K562 (cell line): ENCODE measurements around the gene SLC39A12. TPM values are rescaled to one million over a fixed set of nuclear protein-coding genes. Genes with fewer than 3 reads are reported as not detected.

Experiments
- ATAC-seq: fragments of 200-7000 bp; cut with Tn5 transposase; 3 replicates; pipeline ENCODE4 v1.9.1; 2020; ENCODE audit warnings: moderate library complexity
- BruUV-seq: library from RNA; stranded (reverse); fragments of 400-500 nt; replicated peaks from 2 replicates; lab custom pipeline; 2021; lab: Mats Ljungman, UMichigan
- CTCF ChIA-PET: fragments of 300-600 bp; formaldehyde crosslinking; extraction: SDS; loops from one replicate; lab custom pipeline; 2021; ENCODE audit warnings: low intra/inter-chr PET ratio; lab: Yijun Ruan, JAX
- POLR2A ChIA-PET: fragments of 300-600, 350-650 bp; sonication (Branson Sonifier 250); formaldehyde crosslinking; extraction: SDS; loops from one replicate; lab custom pipeline; 2021; ENCODE audit warnings: antibody characterized with exemption, inconsistent platforms; lab: Yijun Ruan, JAX
- DNase-seq, 4 experiments: peaks; one replicate each; pipeline versions ENCODE4 v3.0.0 to v3.0.0-alpha.2; 2011 to 2018; ENCODE audit warnings: low spot score in 3 of 4, mixed read lengths in 3 of 4; ENCODE audit errors: extremely low read depth in 1 of 4
- FAIRE-seq: peaks from 2 replicates; lab custom pipeline; 2011; peaks lifted over from hg19 to GRCh38; lab: Jason Lieb, UNC
- H2AFZ ChIP-seq: 2 replicates; pipeline ENCODE4 v1.6.0; 2011; ENCODE audit warnings: low read depth, low read length, control low read depth, inconsistent platforms
- H3K27ac ChIP-seq: fragments of 200-600 bp; 3 replicates; pipeline ENCODE4 v1.8.0; 2011; ENCODE audit warnings: low read depth, mild to moderate bottlenecking, control low read depth, inconsistent platforms, low read length, moderate library complexity, mixed read lengths; ENCODE audit errors: extremely low read depth
- H3K27me3 ChIP-seq, 2 experiments: fragments of 300-600 bp in 1 of 2; 2 replicates in 1 of 2; 3 replicates in 1 of 2; pipeline versions ENCODE4 v1.6.0 to v1.8.0; 2011; ENCODE audit warnings: inconsistent platforms in 2 of 2, low read length in 2 of 2, mild to moderate bottlenecking in 1 of 2, mixed read lengths in 1 of 2, moderate library complexity in 1 of 2; ENCODE audit not compliant: control insufficient read depth in 2 of 2, insufficient read depth in 2 of 2
- H3K36me3 ChIP-seq: fragments of 300-600 bp; 3 replicates; pipeline ENCODE4 v1.8.0; 2011; ENCODE audit warnings: mild to moderate bottlenecking, low read length, inconsistent platforms; ENCODE audit not compliant: control insufficient read depth, insufficient read depth
- H3K4me1 ChIP-seq, 2 experiments: fragments of 200-600 bp in 1 of 2; replicated peaks in 1 of 2; 2 replicates in 1 of 2; 3 replicates in 1 of 2; pipeline versions ENCODE4 v1.5.1 to v1.8.0; 2011; ENCODE audit warnings: inconsistent platforms in 2 of 2, low read length in 2 of 2, mild to moderate bottlenecking in 1 of 2, mixed read lengths in 1 of 2, moderate library complexity in 1 of 2; ENCODE audit not compliant: control insufficient read depth in 2 of 2, insufficient read depth in 2 of 2
- H3K4me2 ChIP-seq: 2 replicates; pipeline ENCODE4 v1.6.1; 2011; ENCODE audit warnings: low read length, control low read depth, inconsistent platforms, mixed read lengths; ENCODE audit not compliant: insufficient read depth
- H3K4me3 ChIP-seq: fragments of 200-600 bp; sonication (generic), shearing (Covaris generic); 2 replicates; pipeline ENCODE4 v1.5.1; 2016; ENCODE audit warnings: control low read depth, inconsistent platforms
- H3K79me2 ChIP-seq: fragments of 200-600 bp; 3 replicates; pipeline ENCODE4 v1.8.0; 2011; ENCODE audit warnings: low read length, inconsistent platforms; ENCODE audit not compliant: control insufficient read depth, insufficient read depth
- H3K9ac ChIP-seq, 2 experiments: 2 replicates each; pipeline versions ENCODE4 v1.6.0 to v1.6.1; 2011; ENCODE audit warnings: low read depth in 2 of 2, low read length in 2 of 2, control low read depth in 1 of 2, inconsistent platforms in 1 of 2, mild to moderate bottlenecking in 1 of 2, mixed read lengths in 1 of 2; ENCODE audit not compliant: insufficient read depth in 1 of 2
- H3K9me1 ChIP-seq: one replicate; pipeline ENCODE4 v1.6.0; 2011; ENCODE audit warnings: inconsistent platforms, mild to moderate bottlenecking, low read length, moderate library complexity; ENCODE audit not compliant: control insufficient read depth, insufficient read depth
- H3K9me3 ChIP-seq: replicated peaks from 2 replicates; pipeline ENCODE4 v1.5.1; 2011; ENCODE audit warnings: low read depth, low read length, inconsistent platforms; ENCODE audit not compliant: control insufficient read depth, insufficient read depth
- H4K20me1 ChIP-seq: replicated peaks from 2 replicates; pipeline ENCODE4 v1.6.1; 2011; ENCODE audit warnings: low read length, inconsistent platforms, mixed read lengths; ENCODE audit not compliant: control insufficient read depth, insufficient read depth
- ATF1 ChIP-seq, 2 experiments: fragments of 450-650 bp in 1 of 2; IDR thresholded peaks; 2 replicates each; pipeline ENCODE4 v1.6.1; 2016; ENCODE audit warnings: missing compliant biosample characterization in 1 of 2, missing genetic modification characterization in 1 of 2
- C11orf30 ChIP-seq: fragments of 450-650 bp; IDR thresholded peaks from 2 replicates; pipeline ENCODE4 v1.6.1; 2016; ENCODE audit warnings: low read depth, mild to moderate bottlenecking
- CSDE1 ChIP-seq, 2 experiments: fragments of 450-650 bp; IDR thresholded peaks; 2 replicates each; pipeline ENCODE4 v1.6.1; 2016; ENCODE audit warnings: mild to moderate bottlenecking in 1 of 2
- FOXJ2 ChIP-seq: fragments of 200-800 bp; sonication (Bioruptor generic); IDR thresholded peaks from 2 replicates; pipeline ENCODE4 v1.6.1; 2016; ENCODE audit warnings: missing genetic modification characterization, missing compliant biosample characterization
- HDAC1 ChIP-seq, 2 experiments: fragments of 450-650 bp; IDR thresholded peaks; 2 replicates each; pipeline ENCODE4 v1.6.1; 2016 to 2017; ENCODE audit warnings: inconsistent platforms in 1 of 2, mild to moderate bottlenecking in 1 of 2, moderate library complexity in 1 of 2
- IFI16 ChIP-seq: fragments of 250-450 bp; sonication (Bioruptor Pico); IDR thresholded peaks from 2 replicates; pipeline ENCODE4 v2.1.2; 2022; ENCODE audit warnings: mild to moderate bottlenecking, inconsistent platforms
- JUNB ChIP-seq: fragments of 450-650 bp; formaldehyde crosslinking; conservative IDR thresholded peaks from 2 replicates; pipeline ENCODE4 v1.4.0; 2020; ENCODE audit warnings: mild to moderate bottlenecking
- NFYB ChIP-seq: IDR thresholded peaks from 2 replicates; pipeline ENCODE4 v1.6.1; 2011; ENCODE audit warnings: mild to moderate bottlenecking, moderate library complexity; ENCODE audit not compliant: insufficient read length; ENCODE audit errors: extremely low read depth
- ZC3H4 ChIP-seq: sonication (generic); formaldehyde crosslinking; IDR thresholded peaks from 2 replicates; pipeline ENCODE4 v1.9.0; 2021; ENCODE audit warnings: missing genetic modification reagents, borderline replicate concordance
- ZNF263 ChIP-seq: sonication (generic); formaldehyde crosslinking; IDR thresholded peaks from 2 replicates; pipeline ENCODE4 v1.8.0; 2022; ENCODE audit warnings: mild to moderate bottlenecking, missing genetic modification reagents, borderline replicate concordance
- ZNF431 ChIP-seq: sonication (generic); formaldehyde crosslinking; IDR thresholded peaks from 2 replicates; pipeline ENCODE4 v1.8.0; 2022; ENCODE audit warnings: mild to moderate bottlenecking, missing genetic modification reagents
- ZSCAN29 ChIP-seq: fragments of 450-650 bp; IDR thresholded peaks from 2 replicates; pipeline ENCODE4 v1.6.1; 2017
- WGBS: fragments of 100-300 bp; shearing (Covaris generic); methylation state at CpG from one replicate; pipeline ENCODE4 v1.1.6; 2016; ENCODE audit warnings: low coverage, mixed read lengths; ENCODE audit not compliant: insufficient coverage; ENCODE audit errors: missing lambda C conversion rate; 5-methylcytosine and 5-hydroxymethylcytosine counted together
- in situ Hi-C: fragments of 300-500 bp; cut with MboI; formaldehyde crosslinking; loops from 4 replicates; pipeline ENCODE4 v1.15.0; 2018; ENCODE audit warnings: inconsistent platforms, mixed read lengths
- intact Hi-C: fragments of 100-400 bp; cut with micrococcal nuclease; formaldehyde crosslinking; loops from 2 replicates; pipeline ENCODE4 v1.14.2; 2022
- polyA plus RNA-seq, 8 experiments: library from polyadenylated mRNA; depleted of rRNA in 4 of 8; stranded (reverse) in 5 of 8; unstranded in 3 of 8; fragments of >200 nt; fragmentation: Nextera tagmentation in 2 of 8; fragmentation: Illumina TruSeq in 1 of 8; extraction: Ambion mirVana in 2 of 8; extraction: Trizol in 1 of 8; gene quantifications; 2 replicates each; pipeline versions ENCODE4 v1.2.1 to v1.2.3, GENCODE V29; 2011 to 2014; ENCODE audit warnings: inconsistent platforms in 1 of 8, missing spikeins in 1 of 8
- total RNA-seq, 7 experiments: library from RNA; depleted of rRNA in 6 of 7; stranded (reverse); fragments of >200 nt in 6 of 7; fragmentation: Illumina TruSeq in 2 of 7; extraction: Trizol in 2 of 7; gene quantifications; 2 replicates each; pipeline versions ENCODE4 v1.2.1 to v1.2.3, GENCODE V29; 2011 to 2021; ENCODE audit warnings: low replicate concordance in 1 of 7
- TF ChIP-seq, protein P1 (sequence below): sonication (generic); formaldehyde crosslinking; IDR thresholded peaks from 2 replicates; pipeline ENCODE4 v1.5.0; 2020; ENCODE audit warnings: missing genetic modification reagents
- TF ChIP-seq, protein P2 (sequence below): fragments of 450-650 bp; formaldehyde crosslinking; IDR thresholded peaks from 2 replicates; pipeline ENCODE4 v1.4.0; 2022; ENCODE audit warnings: missing genetic modification characterization
- TF ChIP-seq, protein P3 (sequence below): fragments of 450-650 bp; IDR thresholded peaks from 2 replicates; pipeline ENCODE4 v1.7.1; 2018; ENCODE audit warnings: mild to moderate bottlenecking, low read depth; ENCODE audit not compliant: partially characterized antibody

The SLC39A12 gene
- total and polyA plus RNA-seq, 9 of the 15 experiments (the other 6 are each of a cell fraction or from before 2014, with no cell fraction given) = not detected

DNA sequence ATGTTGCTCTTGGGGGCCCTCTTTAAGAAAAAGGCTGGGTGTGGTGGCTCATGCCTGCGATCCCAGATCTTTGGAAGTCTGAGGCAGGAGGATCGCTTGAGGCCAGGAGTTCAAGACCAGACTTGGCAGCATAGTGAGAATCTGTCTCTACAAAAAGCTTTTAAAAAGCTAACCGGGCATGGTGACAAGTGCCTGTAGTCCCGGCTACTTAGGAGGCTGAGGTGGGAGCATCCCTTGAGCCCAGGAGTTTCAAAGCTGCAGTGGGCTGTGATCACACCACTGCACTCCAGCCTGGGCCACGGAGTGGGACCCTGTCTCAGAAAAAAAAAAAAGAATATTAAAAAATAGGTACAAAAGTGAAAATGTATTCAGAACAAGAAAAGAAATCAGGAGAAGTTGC is 38.1 kb upstream of the SLC39A12 start:
- no peak overlapping the region for H3K27ac ChIP-seq
- ATAC-seq = no peak
- in situ Hi-C loops (no loop called here), intact Hi-C loops (no loop called here)
- H4K20me1 ChIP-seq = no peaks in the 10 kb centered on the region
- ChIA-PET CTCF (no interaction called here), POLR2A (interaction anchor here (0.7 kb wide), 1 partner anchor 126 kb away, joined by 3 read pairs; no protein-coding TSS in a partner anchor)
- no peak for TF ChIP-seq NFYB
- TF ChIP-seq ATF1 (CRISPR knock-in tag; IDR thresholded peaks at IDR 0.05) = no peak
- no peak for TF ChIP-seq ATF1 (tag; IDR thresholded peaks at IDR 0.05)
- TF ChIP-seq, protein P1, sequence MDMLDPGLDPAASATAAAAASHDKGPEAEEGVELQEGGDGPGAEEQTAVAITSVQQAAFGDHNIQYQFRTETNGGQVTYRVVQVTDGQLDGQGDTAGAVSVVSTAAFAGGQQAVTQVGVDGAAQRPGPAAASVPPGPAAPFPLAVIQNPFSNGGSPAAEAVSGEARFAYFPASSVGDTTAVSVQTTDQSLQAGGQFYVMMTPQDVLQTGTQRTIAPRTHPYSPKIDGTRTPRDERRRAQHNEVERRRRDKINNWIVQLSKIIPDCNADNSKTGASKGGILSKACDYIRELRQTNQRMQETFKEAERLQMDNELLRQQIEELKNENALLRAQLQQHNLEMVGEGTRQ = no peak
- TF ChIP-seq IFI16 (CRISPR knock-in tag) = no peak
- TF ChIP-seq FOXJ2 (tag) = no peak
- TF ChIP-seq, protein P2, sequence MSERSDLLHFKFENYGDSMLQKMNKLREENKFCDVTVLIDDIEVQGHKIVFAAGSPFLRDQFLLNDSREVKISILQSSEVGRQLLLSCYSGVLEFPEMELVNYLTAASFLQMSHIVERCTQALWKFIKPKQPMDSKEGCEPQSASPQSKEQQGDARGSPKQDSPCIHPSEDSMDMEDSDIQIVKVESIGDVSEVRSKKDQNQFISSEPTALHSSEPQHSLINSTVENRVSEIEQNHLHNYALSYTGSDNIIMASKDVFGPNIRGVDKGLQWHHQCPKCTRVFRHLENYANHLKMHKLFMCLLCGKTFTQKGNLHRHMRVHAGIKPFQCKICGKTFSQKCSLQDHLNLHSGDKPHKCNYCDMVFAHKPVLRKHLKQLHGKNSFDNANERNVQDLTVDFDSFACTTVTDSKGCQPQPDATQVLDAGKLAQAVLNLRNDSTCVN (CRISPR knock-in tag) = no peak
- TF ChIP-seq, protein P3, sequence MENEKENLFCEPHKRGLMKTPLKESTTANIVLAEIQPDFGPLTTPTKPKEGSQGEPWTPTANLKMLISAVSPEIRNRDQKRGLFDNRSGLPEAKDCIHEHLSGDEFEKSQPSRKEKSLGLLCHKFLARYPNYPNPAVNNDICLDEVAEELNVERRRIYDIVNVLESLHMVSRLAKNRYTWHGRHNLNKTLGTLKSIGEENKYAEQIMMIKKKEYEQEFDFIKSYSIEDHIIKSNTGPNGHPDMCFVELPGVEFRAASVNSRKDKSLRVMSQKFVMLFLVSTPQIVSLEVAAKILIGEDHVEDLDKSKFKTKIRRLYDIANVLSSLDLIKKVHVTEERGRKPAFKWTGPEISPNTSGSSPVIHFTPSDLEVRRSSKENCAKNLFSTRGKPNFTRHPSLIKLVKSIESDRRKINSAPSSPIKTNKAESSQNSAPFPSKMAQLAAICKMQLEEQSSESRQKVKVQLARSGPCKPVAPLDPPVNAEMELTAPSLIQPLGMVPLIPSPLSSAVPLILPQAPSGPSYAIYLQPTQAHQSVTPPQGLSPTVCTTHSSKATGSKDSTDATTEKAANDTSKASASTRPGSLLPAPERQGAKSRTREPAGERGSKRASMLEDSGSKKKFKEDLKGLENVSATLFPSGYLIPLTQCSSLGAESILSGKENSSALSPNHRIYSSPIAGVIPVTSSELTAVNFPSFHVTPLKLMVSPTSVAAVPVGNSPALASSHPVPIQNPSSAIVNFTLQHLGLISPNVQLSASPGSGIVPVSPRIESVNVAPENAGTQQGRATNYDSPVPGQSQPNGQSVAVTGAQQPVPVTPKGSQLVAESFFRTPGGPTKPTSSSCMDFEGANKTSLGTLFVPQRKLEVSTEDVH = no peak
- no peak for TF ChIP-seq JUNB
- TF ChIP-seq ZNF263 (CRISPR knock-in tag) = no peak
- TF ChIP-seq CSDE1 (IDR thresholded peaks at IDR 0.05) = no peak
- no peak for TF ChIP-seq ZC3H4
- no peak for TF ChIP-seq ZSCAN29
- no peak for TF ChIP-seq C11orf30
- no peak for TF ChIP-seq ZNF431
- no peak for TF ChIP-seq HDAC1 (IDR thresholded peaks at IDR 0.05)
- H3K4me3 ChIP-seq = no peak overlapping the region
- DNase-seq = no peak
- H3K27me3 ChIP-seq = no peaks in the 10 kb centered on the region
- WGBS = 0% methylated on average over 4 of the region's 5 CpGs
- FAIRE-seq = no peak
- H2AFZ ChIP-seq = no peak overlapping the region
- no peak overlapping the region for H3K4me2 ChIP-seq
- H3K9me3 ChIP-seq = no peaks in the 10 kb centered on the region
- no peaks in the 10 kb centered on the region for H3K4me1 ChIP-seq
- no peak overlapping the region for H3K9ac ChIP-seq
- no peaks in the 10 kb centered on the region for H3K9me1 ChIP-seq
- no TSS peak for BruUV-seq
- H3K79me2 ChIP-seq = no peaks in the 10 kb centered on the region
- H3K36me3 ChIP-seq = no peaks in the 10 kb centered on the region
